Activated naive CD4-positive, alpha-beta T cell treated with anti-CD3 and anti-CD28 coated beads, Interleukin-2, amount 10 ng/mL, durations not matched to agents 7 days and 5 days (primary cell): Measurements from ENCODE around the gene ALX3.

ENCODE experiments used
- CTCF ChIA-PET: fragments of 350-600 bp; sonication (Branson Sonifier 250); formaldehyde crosslinking; loops from one replicate; lab custom pipeline; 2021; ENCODE audit warnings: antibody characterized with exemption; lab: Charles Lee
- DNase-seq: peaks from one replicate; pipeline ENCODE4 v3.0.0-alpha.2; 2020
- H3K27ac Mint-ChIP-seq: one replicate; pipeline ENCODE4 v1.8.0; 2021; ENCODE audit warnings: mild to moderate bottlenecking, moderate library complexity, mixed read lengths
- H3K27me3 Mint-ChIP-seq: one replicate; pipeline ENCODE4 v1.8.0; 2021; ENCODE audit warnings: mild to moderate bottlenecking, mixed read lengths
- H3K36me3 Mint-ChIP-seq: one replicate; pipeline ENCODE4 v1.8.0; 2021; ENCODE audit warnings: mixed read lengths
- H3K4me1 Mint-ChIP-seq: one replicate; pipeline ENCODE4 v1.8.0; 2021; ENCODE audit warnings: mixed read lengths
- H3K4me3 Mint-ChIP-seq: one replicate; pipeline ENCODE4 v1.8.0; 2021; ENCODE audit warnings: mild to moderate bottlenecking, moderate library complexity, mixed read lengths
- H3K9me3 Mint-ChIP-seq: one replicate; pipeline ENCODE4 v1.8.0; 2021; ENCODE audit warnings: mixed read lengths

Gene ALX3

GRCh38 chr1:110070671-110071242 is at the start of gene ALX3:
Gene ALX3 (minus strand): TSS chr1:110070672. CDS start chr1:110070612, 60 bp downstream.
- Mint-ChIP-seq H3K9me3 (no peaks in the 10 kb centered on the region), H3K4me1 (peaks cover 5% of the 10 kb centered on the region), H3K36me3 (no peaks in the 10 kb centered on the region), H3K4me3 (no peak within 1 kb of the TSS), H3K27ac (no peak within 1 kb of the TSS), H3K27me3 (peaks cover 98% of the 10 kb centered on the region)
- CTCF ChIA-PET, result interaction anchor here (0.9 to 1.7 kb wide), 7 partner anchors 9 to 20 kb away, joined by 3 to 7 read pairs (median 3); no protein-coding TSS in a partner anchor
- no peak for DNase-seq

GRCh38 chr1:110119843-110120242 is 49.4 kb upstream of the ALX3 start:
- Mint-ChIP-seq H3K36me3 (peaks cover 3% of the 10 kb centered on the region), H3K4me3 (no peak overlapping the region), H3K4me1 (no peaks in the 10 kb centered on the region), H3K9me3 (peaks cover 10% of the 10 kb centered on the region), H3K27me3 (peaks cover 41% of the 10 kb centered on the region), H3K27ac (no peak overlapping the region)
- peak; percentile 8 for DNase-seq
- CTCF ChIA-PET, result no interaction called here

GRCh38 chr1:110118636-110119396 is 48.3 kb upstream of the ALX3 start:
- H3K36me3 Mint-ChIP-seq, result peaks cover 3% of the 10 kb centered on the region
- no peak overlapping the region for H3K4me3 Mint-ChIP-seq
- H3K27ac Mint-ChIP-seq, result no peak overlapping the region
- CTCF ChIA-PET, result interaction anchor here (1.3 kb wide), 1 partner anchor 13 kb away, joined by 4 read pairs; no protein-coding TSS in a partner anchor
- DNase-seq, result no peak
- H3K9me3 Mint-ChIP-seq, result peaks cover 8% of the 10 kb centered on the region
- H3K27me3 Mint-ChIP-seq, result peaks cover 51% of the 10 kb centered on the region
- no peaks in the 10 kb centered on the region for H3K4me1 Mint-ChIP-seq

GRCh38 chr1:110114784-110115183 is 44.3 kb upstream of the ALX3 start:
- Mint-ChIP-seq H3K36me3 (no peaks in the 10 kb centered on the region), H3K9me3 (no peaks in the 10 kb centered on the region), H3K4me1 (no peaks in the 10 kb centered on the region), H3K4me3 (no peak overlapping the region), H3K27ac (no peak overlapping the region), H3K27me3 (peaks cover 64% of the 10 kb centered on the region)
- no peak for DNase-seq
- CTCF ChIA-PET, result interaction anchor here (1.0 to 1.8 kb wide), 4 partner anchors 9 to 61 kb away, joined by 3 to 8 read pairs (median 6); no protein-coding TSS in a partner anchor

GRCh38 chr1:110114173-110114572 is 43.7 kb upstream of the ALX3 start:
- no peak overlapping the region for H3K4me3 Mint-ChIP-seq
- peaks cover 69% of the 10 kb centered on the region for H3K27me3 Mint-ChIP-seq
- H3K36me3 Mint-ChIP-seq, result no peaks in the 10 kb centered on the region
- no peaks in the 10 kb centered on the region for H3K9me3 Mint-ChIP-seq
- H3K27ac Mint-ChIP-seq, result no peak overlapping the region
- H3K4me1 Mint-ChIP-seq, result no peaks in the 10 kb centered on the region
- CTCF ChIA-PET, result interaction anchor here (1.3 to 1.8 kb wide), 3 partner anchors 9 to 60 kb away, joined by 4 to 8 read pairs (median 7); no protein-coding TSS in a partner anchor
- no peak for DNase-seq

- DNase-seq, result no peak
- H3K9me3 Mint-ChIP-seq, result no peaks in the 10 kb centered on the region
- H3K27ac Mint-ChIP-seq, result no peak overlapping the region
- H3K4me3 Mint-ChIP-seq, result no peak overlapping the region
- CTCF ChIA-PET, result interaction anchor here (1.3 to 2.0 kb wide), 4 partner anchors 10 to 26 kb away, joined by 3 to 12 read pairs (median 5); no protein-coding TSS in a partner anchor
- no peaks in the 10 kb centered on the region for H3K36me3 Mint-ChIP-seq
- H3K4me1 Mint-ChIP-seq, result no peaks in the 10 kb centered on the region
- H3K27me3 Mint-ChIP-seq, result peaks cover 73% of the 10 kb centered on the region
These were observed 43.1 kb upstream of the ALX3 start for GRCh38 chr1:110113551-110113950.

- Mint-ChIP-seq H3K4me3 (no peak overlapping the region), H3K27ac (no peak overlapping the region), H3K4me1 (no peaks in the 10 kb centered on the region), H3K9me3 (no peaks in the 10 kb centered on the region), H3K27me3 (peaks cover 77% of the 10 kb centered on the region), H3K36me3 (no peaks in the 10 kb centered on the region)
- DNase-seq, result no peak
- CTCF ChIA-PET, result interaction anchor here (1.3 to 2.0 kb wide), 4 partner anchors 9 to 25 kb away, joined by 3 to 12 read pairs (median 5); no protein-coding TSS in a partner anchor
These were observed 42.2 kb upstream of the ALX3 start for GRCh38 chr1:110112656-110113055.

GRCh38 chr1:110112143-110112542 is 41.7 kb upstream of the ALX3 start, which contains the start of gene UBL4B:
Gene UBL4B (plus strand): TSS chr1:110112443. CDS start chr1:110112535, 92 bp downstream.
- CTCF ChIA-PET, result interaction anchor here (1.4 to 2.0 kb wide), 3 partner anchors 8 to 21 kb away, joined by 3 to 12 read pairs (median 5); no protein-coding TSS in a partner anchor
- Mint-ChIP-seq H3K36me3 (no peaks in the 10 kb centered on the region), H3K4me3 (no peak within 1 kb of the TSS), H3K27me3 (peaks cover 77% of the 10 kb centered on the region), H3K4me1 (no peaks in the 10 kb centered on the region), H3K9me3 (no peaks in the 10 kb centered on the region), H3K27ac (no peak within 1 kb of the TSS)
- no peak for DNase-seq

GRCh38 chr1:110111081-110111480 is 40.6 kb upstream of the ALX3 start:
- no peak overlapping the region for H3K27ac Mint-ChIP-seq
- no peaks in the 10 kb centered on the region for H3K4me1 Mint-ChIP-seq
- peaks cover 73% of the 10 kb centered on the region for H3K27me3 Mint-ChIP-seq
- no peak for DNase-seq
- H3K4me3 Mint-ChIP-seq, result no peak overlapping the region
- no peaks in the 10 kb centered on the region for H3K36me3 Mint-ChIP-seq
- H3K9me3 Mint-ChIP-seq, result no peaks in the 10 kb centered on the region
- CTCF ChIA-PET, result interaction anchor here (1.3 kb wide), 1 partner anchor 23 kb away, joined by 5 read pairs; no protein-coding TSS in a partner anchor

GRCh38 chr1:110107867-110108469 is 37.5 kb upstream of the ALX3 start:
- H3K36me3 Mint-ChIP-seq, result no peaks in the 10 kb centered on the region
- CTCF ChIA-PET, result interaction anchor here (9.0 kb wide), 1 partner anchor 19 kb away, joined by 133 read pairs; no protein-coding TSS in a partner anchor
- peaks cover 46% of the 10 kb centered on the region for H3K27me3 Mint-ChIP-seq
- H3K4me3 Mint-ChIP-seq, result no peak overlapping the region
- H3K4me1 Mint-ChIP-seq, result no peaks in the 10 kb centered on the region
- no peak overlapping the region for H3K27ac Mint-ChIP-seq
- H3K9me3 Mint-ChIP-seq, result no peaks in the 10 kb centered on the region
- DNase-seq, result no peak

GRCh38 chr1:110106013-110106941 is 35.8 kb upstream of the ALX3 start:
- peak; percentile 73 for DNase-seq
- Mint-ChIP-seq H3K27me3 (peaks cover 39% of the 10 kb centered on the region), H3K36me3 (no peaks in the 10 kb centered on the region), H3K4me3 (no peak overlapping the region), H3K4me1 (no peaks in the 10 kb centered on the region), H3K9me3 (no peaks in the 10 kb centered on the region), H3K27ac (no peak overlapping the region)
- CTCF ChIA-PET, result interaction anchor here (1.0 to 9.0 kb wide), 17 partner anchors 9 to 81 kb away, joined by 3 to 133 read pairs (median 4); no protein-coding TSS in a partner anchor

GRCh38 chr1:110102081-110102480 is 31.6 kb upstream of the ALX3 start:
- H3K4me1 Mint-ChIP-seq, result no peaks in the 10 kb centered on the region
- CTCF ChIA-PET, result interaction anchor here (1.1 to 9.0 kb wide), 5 partner anchors 11 to 49 kb away, joined by 3 to 133 read pairs (median 6); partner anchors contain the start of gene UBL4B
- no peaks in the 10 kb centered on the region for H3K36me3 Mint-ChIP-seq
- no peak overlapping the region for H3K27ac Mint-ChIP-seq
- peaks cover 46% of the 10 kb centered on the region for H3K27me3 Mint-ChIP-seq
- no peaks in the 10 kb centered on the region for H3K9me3 Mint-ChIP-seq
- no peak overlapping the region for H3K4me3 Mint-ChIP-seq
- no peak for DNase-seq

- CTCF ChIA-PET, result interaction anchor here (1.1 to 9.0 kb wide), 3 partner anchors 11 to 71 kb away, joined by 3 to 133 read pairs (median 4); no protein-coding TSS in a partner anchor
- Mint-ChIP-seq H3K4me3 (no peak overlapping the region), H3K27me3 (peaks cover 47% of the 10 kb centered on the region), H3K9me3 (no peaks in the 10 kb centered on the region), H3K36me3 (no peaks in the 10 kb centered on the region), H3K27ac (no peak overlapping the region), H3K4me1 (no peaks in the 10 kb centered on the region)
- DNase-seq, result no peak
These were observed 29.9 kb upstream of the ALX3 start for GRCh38 chr1:110100335-110100734.
